ENCODE results near the gene TNNI3K. TPM values are rescaled to one million over a fixed set of nuclear protein-coding genes. Genes with fewer than 3 reads are reported as not detected.

TNNI3K gene
- total and polyA plus RNA-seq, 2 of the 8 experiments (the other 6 are each of a cell fraction or from before 2014, with no cell fraction given): 0.41 to 0.48 TPM

DNA sequence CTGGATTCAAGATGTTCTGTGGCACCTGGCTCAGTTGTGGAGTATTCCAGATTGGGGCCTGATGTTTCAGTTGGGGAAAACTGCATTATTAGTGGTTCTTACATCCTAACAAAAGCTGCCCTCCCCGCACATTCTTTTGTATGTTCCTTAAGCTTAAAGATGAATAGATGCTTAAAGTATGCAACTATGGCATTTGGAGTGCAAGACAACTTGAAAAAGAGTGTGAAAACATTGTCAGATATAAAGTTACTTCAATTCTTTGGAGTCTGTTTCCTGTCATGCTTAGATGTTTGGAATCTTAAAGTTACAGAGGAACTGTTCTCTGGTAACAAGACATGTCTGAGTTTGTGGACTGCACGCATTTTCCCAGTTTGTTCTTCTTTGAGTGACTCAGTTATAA is 29.9 kb upstream of the TNNI3K start:
- Histone ChIP-seq H3K18ac (ENCODE audit: extremely low read depth, low read length) (no peak overlapping the region), H4K91ac (replicated peaks; ENCODE audit: insufficient read length, low read length) (no peak overlapping the region), H4K20me1 (replicated peaks in 1 of 2; ENCODE audit: control insufficient read depth in 1 of 2, insufficient read depth in 2 of 2, low read length in 2 of 2) (no peaks in the 10 kb centered on the region), H3K36me3 (ENCODE audit: control insufficient read depth in 2 of 4, insufficient read depth in 4 of 4, low read length in 3 of 4) (no peaks in the 10 kb centered on the region), H4K8ac (ENCODE audit: extremely low read depth, insufficient read depth, low read length) (no peak overlapping the region), H2BK20ac (ENCODE audit: low read length) (no peak overlapping the region), H3K27ac (ENCODE audit: low read depth, low read length) (no peak overlapping the region), H3K23me2 (ENCODE audit: low read depth, low read length) (no peaks in the 10 kb centered on the region), H3K4ac (replicated peaks; ENCODE audit: insufficient read length, low read depth, low read length) (no peak overlapping the region), H3K79me2 (ENCODE audit: control insufficient read depth in 1 of 2, insufficient read depth in 2 of 2, low read length in 2 of 2) (no peaks in the 10 kb centered on the region), H3K27me3 (replicated peaks in 1 of 4; ENCODE audit: control insufficient read depth in 3 of 4, extremely low read depth in 1 of 4, insufficient read depth in 3 of 4, low read length in 3 of 4) (no peaks in the 10 kb centered on the region), H2BK15ac (ENCODE audit: low read length) (no peak overlapping the region), H3K9ac (replicated peaks in 1 of 4; ENCODE audit: extremely low read depth in 1 of 4, low read depth in 3 of 4, low read length in 3 of 4) (no peak overlapping the region), H3K4me3 (ENCODE audit: extremely low read depth in 1 of 4, insufficient read depth in 2 of 4, low read depth in 3 of 4, low read length in 4 of 4) (no peak overlapping the region), H3K23ac (ENCODE audit: insufficient read length) (no peak overlapping the region), H3K56ac (replicated peaks; ENCODE audit: insufficient read length, low read depth, low read length) (no peak overlapping the region), H3K14ac (ENCODE audit: insufficient read length) (no peak overlapping the region), H2BK120ac (replicated peaks; ENCODE audit: low read depth, low read length) (no peak overlapping the region), H3K79me1 (ENCODE audit: low read depth, low read length) (no peaks in the 10 kb centered on the region), H3K9me3 (ENCODE audit: insufficient read depth in 2 of 2, low read depth in 1 of 2, low read length in 1 of 2) (no peaks in the 10 kb centered on the region), H3K4me2 (ENCODE audit: insufficient read depth in 1 of 2, low read depth in 2 of 2, low read length in 2 of 2) (no peak overlapping the region), H4K5ac (ENCODE audit: insufficient read length, low read depth, low read length) (no peak overlapping the region), H2AK5ac (ENCODE audit: low read depth, low read length) (no peak overlapping the region), H2AFZ (ENCODE audit: low read length) (no peak overlapping the region), H3K4me1 (replicated peaks in 1 of 4; ENCODE audit: control insufficient read depth in 3 of 4, insufficient read depth in 4 of 4, low read length in 3 of 4) (no peaks in the 10 kb centered on the region), H2BK5ac (ENCODE audit: low read depth, low read length) (no peak overlapping the region), H2BK12ac (ENCODE audit: low read depth, low read length) (no peak overlapping the region)
- DNase-seq (ENCODE audit: low read depth in 1 of 2, low spot score in 2 of 2) (no peak), FAIRE-seq (no peak)
- ChIA-PET CTCF (ENCODE audit: partially characterized antibody) (interaction anchor here (0.5 kb wide), 1 partner anchor 273 kb away, joined by 3 read pairs; no protein-coding TSS in a partner anchor), POLR2A (ENCODE audit: partially characterized antibody) (no interaction called here)
- 91% methylated on average over 2 of the region's 2 CpGs; no CpG with 5 or more reads in 1 of the 2 experiments for WGBS, 2 experiments (ENCODE audit: extremely low coverage in 1 of 2, insufficient coverage in 1 of 2, insufficient read length in 1 of 2, insufficient replicate concordance in 2 of 2, low coverage in 1 of 2, low lambda C conversion rate in 2 of 2, missing lambda C conversion rate in 1 of 2)
- TF ChIP-seq, protein P1, sequence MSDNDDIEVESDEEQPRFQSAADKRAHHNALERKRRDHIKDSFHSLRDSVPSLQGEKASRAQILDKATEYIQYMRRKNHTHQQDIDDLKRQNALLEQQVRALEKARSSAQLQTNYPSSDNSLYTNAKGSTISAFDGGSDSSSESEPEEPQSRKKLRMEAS (IDR thresholded peaks at IDR 0.05): no peak
- TF ChIP-seq ASH2L (IDR thresholded peaks at IDR 0.05; ENCODE audit: low read length) (no peak), YY1 (IDR thresholded peaks at IDR 0.05; ENCODE audit: low read depth, low read length) (no peak), SUZ12 (IDR thresholded peaks at IDR 0.05; ENCODE audit: low read length) (no peak), CEBPB (IDR thresholded peaks at IDR 0.05; ENCODE audit: low read depth, low read length) (no peak), SP4 (IDR thresholded peaks at IDR 0.05; ENCODE audit: low read length) (no peak), RNF2 (IDR thresholded peaks at IDR 0.05; ENCODE audit: borderline replicate concordance, low read depth, low read length, missing control alignments, poor library complexity, severe bottlenecking) (no peak), CHD2 (IDR thresholded peaks at IDR 0.05; ENCODE audit: low read length) (no peak), SIX5 (IDR thresholded peaks at IDR 0.05; ENCODE audit: low read depth, low read length) (no peak), BRCA1 (IDR thresholded peaks at IDR 0.05; ENCODE audit: low read depth, low read length) (no peak), RXRA (IDR thresholded peaks at IDR 0.05; ENCODE audit: insufficient read depth, low read depth, low read length) (no peak), POLR2AphosphoS5 (IDR thresholded peaks at IDR 0.05; ENCODE audit: low read depth, low read length) (no peak)
- TF ChIP-seq, protein P2, sequence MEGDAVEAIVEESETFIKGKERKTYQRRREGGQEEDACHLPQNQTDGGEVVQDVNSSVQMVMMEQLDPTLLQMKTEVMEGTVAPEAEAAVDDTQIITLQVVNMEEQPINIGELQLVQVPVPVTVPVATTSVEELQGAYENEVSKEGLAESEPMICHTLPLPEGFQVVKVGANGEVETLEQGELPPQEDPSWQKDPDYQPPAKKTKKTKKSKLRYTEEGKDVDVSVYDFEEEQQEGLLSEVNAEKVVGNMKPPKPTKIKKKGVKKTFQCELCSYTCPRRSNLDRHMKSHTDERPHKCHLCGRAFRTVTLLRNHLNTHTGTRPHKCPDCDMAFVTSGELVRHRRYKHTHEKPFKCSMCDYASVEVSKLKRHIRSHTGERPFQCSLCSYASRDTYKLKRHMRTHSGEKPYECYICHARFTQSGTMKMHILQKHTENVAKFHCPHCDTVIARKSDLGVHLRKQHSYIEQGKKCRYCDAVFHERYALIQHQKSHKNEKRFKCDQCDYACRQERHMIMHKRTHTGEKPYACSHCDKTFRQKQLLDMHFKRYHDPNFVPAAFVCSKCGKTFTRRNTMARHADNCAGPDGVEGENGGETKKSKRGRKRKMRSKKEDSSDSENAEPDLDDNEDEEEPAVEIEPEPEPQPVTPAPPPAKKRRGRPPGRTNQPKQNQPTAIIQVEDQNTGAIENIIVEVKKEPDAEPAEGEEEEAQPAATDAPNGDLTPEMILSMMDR (IDR thresholded peaks at IDR 0.05; ENCODE audit: control extremely low read depth in 1 of 3, insufficient read depth in 1 of 3, low read depth in 1 of 3, low read length in 3 of 3): no peak

Data from H1 (cell line).